GM11168 (cell line): ENCODE measurements around the gene FHIT.
"Not testable (repeated sequence)": the region's sequence is repeated elsewhere in the genome, so short reads cannot be mapped to it uniquely, and the experiment has no call there.

Experiments
- in situ Hi-C: fragments of 300-500 bp; cut with MboI; formaldehyde crosslinking; loops from one replicate; pipeline ENCODE4 v1.12.0; 2022; ENCODE audit warnings: low sequenced_read_pairs; ENCODE audit not compliant: unreplicated experiment

Gene FHIT

GRCh38 chr3:61068084-61068483, 183.2 kb downstream of the FHIT start:
- in situ Hi-C loops, result no loop called here

DNA sequence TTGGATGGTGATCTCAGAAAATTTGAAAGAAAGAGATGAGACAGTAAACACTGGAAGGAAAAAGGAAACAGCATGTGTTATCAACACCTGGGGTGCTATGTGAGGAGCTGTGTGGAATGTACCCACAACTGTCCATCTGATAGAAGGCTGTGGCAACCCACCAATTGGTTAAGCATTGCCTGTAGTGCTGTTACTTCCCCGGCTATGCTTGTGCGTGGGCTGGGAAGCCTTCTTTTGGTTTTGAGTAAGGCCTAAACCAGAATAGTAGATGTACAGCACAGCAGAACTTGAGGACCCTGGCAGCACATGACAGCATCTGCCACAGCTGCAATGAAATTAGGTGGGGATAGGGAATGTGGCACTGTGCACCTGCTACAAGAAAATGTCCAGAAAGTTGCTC, 184.5 kb downstream of the FHIT start:
- in situ Hi-C loops, result no loop called here

DNA sequence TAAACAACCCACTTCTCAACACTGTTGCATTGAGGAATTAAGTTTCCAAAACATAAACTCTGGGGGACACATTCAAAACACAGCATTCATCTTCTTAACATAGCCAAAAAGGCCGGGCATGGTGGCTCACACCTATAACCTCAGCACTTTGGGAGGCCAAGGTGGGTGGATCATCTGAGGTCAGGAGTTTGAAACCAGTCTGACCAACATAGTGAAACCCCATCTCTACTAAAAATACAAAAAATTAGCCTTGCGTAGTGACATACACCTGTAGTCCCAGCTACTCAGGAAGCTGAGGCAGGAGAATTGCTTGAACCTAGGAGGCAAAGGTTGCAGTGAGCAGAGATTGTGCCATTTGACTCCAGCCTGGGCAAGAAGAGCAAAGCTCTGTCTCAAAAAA, 185.0 kb downstream of the FHIT start:
- in situ Hi-C loops, result not testable (repeated sequence)

DNA sequence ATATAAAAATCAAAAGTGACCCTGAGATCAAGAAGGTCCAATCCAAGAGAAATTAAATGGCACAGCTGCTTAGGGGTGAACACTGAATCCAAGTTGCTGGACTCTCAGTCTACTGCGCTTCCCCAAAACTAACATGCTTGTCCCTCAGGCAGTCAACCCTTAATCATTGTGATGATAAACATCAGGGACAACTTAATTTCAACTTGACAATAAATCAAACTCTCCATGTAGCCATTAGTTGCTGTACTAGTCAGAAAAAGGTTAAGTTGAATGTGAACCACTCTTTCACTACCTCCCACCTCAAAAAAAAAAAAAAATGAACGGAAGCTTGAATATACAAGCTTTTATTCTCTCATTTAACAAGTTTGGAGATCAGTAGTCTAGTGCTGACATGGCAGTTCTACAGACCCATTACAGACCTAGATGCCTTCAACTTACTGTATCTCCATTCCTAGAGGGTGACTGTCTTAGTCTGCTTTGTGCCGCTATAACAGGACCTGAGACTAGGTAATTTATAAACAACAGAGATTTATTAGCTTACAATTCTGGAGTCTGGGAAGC, 185.7 kb downstream of the FHIT start:
- in situ Hi-C loops, result no loop called here

DNA sequence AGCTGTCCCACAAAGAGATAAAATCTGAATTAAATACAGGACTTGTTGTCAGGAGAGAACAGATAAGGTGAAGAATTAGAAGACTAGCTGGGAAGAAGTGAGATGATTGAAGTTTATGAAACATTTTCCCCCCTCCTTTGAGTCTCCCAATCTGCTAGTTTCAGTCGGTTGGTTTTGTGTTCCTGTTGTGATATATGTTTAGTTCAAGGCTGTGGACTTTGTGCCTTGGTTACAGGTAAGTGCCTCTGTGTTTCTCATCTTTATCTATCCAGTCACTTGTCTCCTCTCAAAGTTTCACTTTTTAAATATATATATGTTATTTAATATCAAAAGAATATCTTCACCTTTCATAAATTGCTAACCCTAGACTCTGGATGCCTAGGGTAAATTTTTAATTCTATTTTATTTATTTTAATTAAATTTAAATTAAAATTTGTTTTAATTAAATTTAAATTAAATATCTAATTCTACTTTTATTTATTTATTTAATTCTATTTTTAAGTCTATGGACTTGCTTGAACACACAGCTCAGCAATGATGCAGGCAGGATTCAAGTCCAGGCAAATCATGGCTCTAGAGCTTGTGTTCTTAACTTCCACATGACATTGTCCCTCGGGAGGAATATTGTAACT, 190.0 kb downstream of the FHIT start:
- in situ Hi-C loops, result no loop called here

DNA sequence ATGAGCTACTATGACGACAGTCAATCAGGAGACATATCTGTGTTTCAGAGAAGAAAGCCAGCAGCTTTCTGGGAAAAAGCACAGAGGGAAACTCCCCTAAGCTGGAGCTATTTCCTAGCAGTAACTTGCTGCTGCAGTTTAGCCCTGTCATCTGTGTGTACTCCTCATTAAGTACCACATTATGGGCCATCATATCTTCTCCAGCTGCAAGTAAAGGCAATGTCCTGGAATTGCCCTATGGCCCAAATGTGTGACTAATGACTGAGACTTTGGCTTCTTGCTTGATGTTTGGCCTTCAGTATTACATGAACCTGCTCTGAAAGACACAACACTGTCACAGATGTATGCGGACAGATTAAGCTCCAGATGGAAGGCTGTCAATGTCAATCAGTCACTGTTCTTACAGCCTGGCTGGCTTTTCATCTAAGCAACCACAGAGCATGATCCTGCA, 190.8 kb downstream of the FHIT start:
- in situ Hi-C loops, result no loop called here

GRCh38 chr3:61058836-61059235, 192.4 kb downstream of the FHIT start:
- in situ Hi-C loops, result no loop called here

DNA sequence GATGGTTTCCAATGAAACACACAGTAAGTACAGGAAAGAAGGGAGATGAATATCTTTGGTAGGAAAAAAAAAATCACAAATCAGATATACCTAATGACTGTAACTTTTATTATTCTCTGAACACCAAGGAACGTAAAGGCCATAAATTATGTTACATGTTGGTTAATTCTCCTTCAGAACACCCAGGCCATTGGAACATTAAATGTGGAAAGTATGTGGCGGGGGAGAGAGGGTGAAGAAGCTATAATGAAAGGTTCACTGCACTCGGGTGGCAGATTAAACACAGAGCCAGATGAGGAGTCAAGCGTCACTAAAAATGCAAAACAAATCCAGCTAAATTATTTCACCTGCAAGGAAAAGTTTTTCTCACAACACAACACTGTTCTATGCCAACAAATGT, 193.8 kb downstream of the FHIT start:
- in situ Hi-C loops, result no loop called here

DNA sequence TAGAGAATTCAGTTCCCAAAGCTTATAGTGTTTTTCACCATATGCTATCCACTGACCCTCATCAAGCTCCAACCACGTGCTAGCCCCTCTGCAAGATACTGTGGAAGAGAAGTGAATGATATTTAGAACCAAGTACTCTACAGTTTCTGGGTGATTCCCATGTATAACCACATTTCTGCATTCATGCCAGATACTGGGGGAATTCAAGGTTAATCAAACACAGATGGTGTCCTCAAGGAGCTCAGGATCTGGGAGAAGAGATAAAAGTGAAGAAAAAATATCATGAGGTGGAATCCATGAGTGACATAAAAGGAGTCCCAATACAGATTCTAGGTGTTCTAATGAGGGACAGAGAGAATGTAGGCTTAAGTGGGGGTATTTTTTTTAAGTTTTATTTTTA, 195.8 kb downstream of the FHIT start:
- in situ Hi-C loops, result no loop called here

DNA sequence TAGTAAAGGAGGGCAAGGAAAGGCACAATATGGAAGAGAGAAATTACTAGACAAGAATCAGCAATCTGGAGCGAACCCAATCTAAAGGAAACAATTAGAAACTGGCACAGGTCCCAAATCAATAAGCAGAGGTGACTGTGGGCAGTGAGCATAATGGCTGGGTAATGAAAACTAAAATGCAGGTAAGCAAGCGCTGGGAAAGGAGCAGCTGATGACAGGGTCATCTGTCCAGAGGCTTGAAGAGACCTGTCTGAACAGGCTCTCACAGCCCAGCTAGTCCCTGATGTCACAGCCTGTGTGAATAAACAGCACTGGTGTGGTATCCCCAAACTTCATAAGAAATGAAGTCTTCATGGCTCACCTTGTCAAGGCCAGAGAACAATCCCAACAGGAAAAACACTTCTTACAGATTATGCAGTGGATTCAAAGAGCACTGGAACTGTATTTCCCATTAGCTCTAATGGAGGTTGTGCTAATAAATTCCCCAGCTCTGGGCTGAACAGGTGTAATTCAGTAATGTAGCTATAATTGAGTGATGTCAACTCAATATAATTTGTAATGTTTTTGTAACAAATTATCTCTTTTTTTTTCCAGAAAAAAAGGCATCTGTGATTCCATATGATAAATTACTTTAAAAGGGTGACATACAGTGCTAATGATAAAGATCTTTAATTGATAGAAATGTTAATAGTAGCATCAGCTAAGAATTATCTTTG, 197.3 kb downstream of the FHIT start:
- in situ Hi-C loops, result no loop called here

DNA sequence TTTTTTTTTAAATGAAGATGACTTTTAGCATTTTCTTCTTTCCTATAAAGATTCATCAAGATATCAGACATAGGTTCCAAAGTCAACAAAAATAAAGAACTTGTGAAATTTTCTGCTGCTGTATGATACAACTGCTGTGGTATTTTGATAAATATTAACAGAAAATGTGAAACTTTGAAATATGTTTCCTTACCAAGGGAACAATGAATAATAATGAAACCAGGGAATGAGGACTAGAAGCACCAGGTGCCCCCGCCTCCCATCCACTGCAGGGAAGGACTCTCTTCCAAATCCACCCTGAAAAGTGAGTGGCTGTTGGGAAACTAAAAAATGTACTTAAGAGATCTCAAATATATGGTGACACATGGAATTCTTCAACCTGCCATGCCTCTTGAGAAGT, 198.4 kb downstream of the FHIT start:
- in situ Hi-C loops, result no loop called here

DNA sequence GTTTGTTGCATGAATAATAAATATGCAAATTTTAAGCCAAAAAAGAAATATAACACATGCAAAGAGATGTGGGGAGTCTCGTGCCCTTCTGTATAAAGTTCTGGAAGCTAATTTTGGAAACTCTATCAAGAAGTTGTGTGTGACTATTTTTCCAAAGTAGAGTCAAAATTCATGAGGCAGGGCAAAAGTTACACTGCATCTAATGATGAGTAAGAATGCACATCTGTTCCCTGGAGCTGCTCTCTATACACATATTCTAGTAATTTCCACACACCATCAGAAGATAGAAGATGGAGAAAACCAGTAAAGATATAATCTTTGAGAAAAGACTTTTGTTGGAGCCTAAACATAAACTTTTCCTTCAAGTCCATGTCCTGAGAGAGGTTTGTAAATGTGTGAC, 199.6 kb downstream of the FHIT start:
- in situ Hi-C loops, result no loop called here

DNA sequence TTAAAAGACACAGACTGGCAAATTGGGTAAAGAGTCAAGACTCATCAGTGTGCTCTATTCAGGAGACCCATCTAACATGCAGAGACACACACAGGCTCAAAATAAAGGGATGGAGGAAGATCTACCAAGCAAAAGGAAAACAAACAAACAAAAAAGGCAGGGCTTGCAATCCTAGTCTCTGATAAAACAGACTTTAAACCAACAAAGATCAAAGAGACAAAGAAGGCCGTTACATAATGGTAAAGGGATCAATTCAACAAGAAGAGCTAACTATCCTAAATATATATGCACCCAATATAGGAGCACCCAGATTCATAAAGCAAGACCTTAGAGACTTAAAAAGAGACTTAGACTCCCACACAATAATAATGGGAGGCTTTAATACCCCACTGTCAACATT, 206.1 kb downstream of the FHIT start:
- in situ Hi-C loops, result not testable (repeated sequence)

DNA sequence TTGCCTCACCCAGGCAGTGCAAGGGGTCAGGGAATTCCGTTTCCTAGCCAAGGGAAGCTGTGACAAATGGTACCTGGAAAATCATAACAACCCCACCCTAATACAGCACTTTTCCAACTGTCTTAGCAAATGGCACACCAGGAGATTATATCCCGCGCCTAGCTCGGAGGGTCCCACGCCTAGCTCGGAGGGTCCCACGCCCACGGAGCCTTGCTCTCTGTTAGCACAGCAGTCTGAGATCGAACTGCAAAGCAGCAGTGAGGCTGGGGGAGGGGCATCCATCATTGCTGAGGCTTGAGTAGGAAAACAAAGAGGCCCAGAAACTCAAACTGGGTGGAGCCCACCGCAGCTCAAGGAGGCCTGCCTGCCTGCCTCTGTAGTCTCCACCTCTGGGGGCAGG, 208.1 kb downstream of the FHIT start:
- in situ Hi-C loops, result no loop called here

DNA sequence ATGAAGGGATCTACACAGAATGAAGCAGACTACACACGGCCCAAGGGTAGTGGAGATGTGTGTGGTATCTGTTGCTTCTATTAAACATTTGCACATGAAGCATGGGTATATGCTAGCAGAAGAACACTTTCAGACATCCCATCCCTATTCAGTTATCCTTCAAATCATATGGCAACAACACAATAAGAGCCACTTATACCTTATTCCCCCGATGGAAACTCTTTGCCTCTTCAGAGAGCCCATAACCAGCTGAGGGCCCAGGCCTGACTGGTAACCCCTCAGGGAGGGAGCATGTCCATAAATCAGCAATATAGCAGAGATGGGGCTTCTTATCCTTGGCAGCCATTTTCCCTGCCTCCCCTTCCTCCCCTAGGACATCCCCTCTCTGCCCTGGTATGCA, 210.6 kb downstream of the FHIT start:
- in situ Hi-C loops, result no loop called here

DNA sequence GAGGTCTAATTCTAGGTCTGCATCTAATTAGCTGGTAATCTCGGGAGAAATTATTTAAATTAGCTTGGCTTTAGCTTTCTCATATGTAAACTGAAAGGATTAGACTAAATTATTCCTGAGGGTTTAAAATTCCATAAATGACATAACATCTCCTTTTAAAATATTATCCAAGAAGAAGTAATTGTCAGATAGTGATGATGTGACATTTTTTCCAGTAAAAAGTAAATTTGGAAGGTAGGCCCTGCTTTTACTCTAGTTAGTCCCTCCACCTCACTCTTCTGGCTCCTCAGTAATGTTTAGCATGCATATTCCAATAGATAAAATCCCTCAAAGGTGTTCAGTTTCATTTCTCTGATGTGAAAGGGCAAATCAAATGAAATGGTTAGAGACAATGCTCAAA, 215.7 kb downstream of the FHIT start:
- in situ Hi-C loops, result no loop called here

- in situ Hi-C loops, result no loop called here
These were observed 218.3 kb downstream of the FHIT start for GRCh38 chr3:61032991-61033390.

DNA sequence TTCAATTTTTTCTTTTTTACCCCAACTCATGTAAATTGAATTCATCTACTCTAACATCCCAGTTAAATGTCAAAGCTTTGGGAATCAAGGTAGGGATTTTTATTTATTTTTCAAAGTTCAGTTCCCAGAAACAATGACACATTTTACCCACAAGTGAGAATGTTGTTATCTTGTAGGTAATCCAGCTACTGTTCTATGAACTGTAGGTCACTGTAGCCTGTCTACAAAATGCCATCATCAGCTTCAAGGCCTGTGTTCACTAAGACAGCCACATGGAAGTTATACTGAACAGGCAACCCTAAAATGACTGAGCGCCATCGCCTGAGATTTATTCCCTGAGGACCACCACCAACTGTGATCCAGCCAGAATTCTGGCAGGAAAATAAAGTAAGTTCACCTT, 219.7 kb downstream of the FHIT start:
- in situ Hi-C loops, result no loop called here

GRCh38 chr3:61030469-61031035, 220.7 kb downstream of the FHIT start:
- in situ Hi-C loops, result no loop called here

DNA sequence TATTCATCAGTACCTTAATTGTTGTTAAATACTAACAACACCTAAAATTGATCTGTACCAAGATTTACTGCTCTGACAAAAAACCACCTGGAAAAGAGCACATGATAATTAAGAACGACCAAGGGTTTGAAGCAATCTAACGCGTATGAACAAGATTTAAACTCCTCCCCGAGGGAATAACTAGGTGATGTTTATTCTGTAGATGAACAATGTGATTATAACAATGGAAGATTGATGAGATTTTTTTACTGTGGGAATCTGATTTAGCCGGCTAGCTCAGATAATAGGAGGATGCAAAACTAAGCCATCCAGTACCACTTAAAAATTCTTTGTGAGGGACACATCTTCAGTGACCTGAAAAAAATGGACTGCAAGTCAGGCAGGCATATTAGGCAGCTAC, 222.1 kb downstream of the FHIT start:
- in situ Hi-C loops, result no loop called here

DNA sequence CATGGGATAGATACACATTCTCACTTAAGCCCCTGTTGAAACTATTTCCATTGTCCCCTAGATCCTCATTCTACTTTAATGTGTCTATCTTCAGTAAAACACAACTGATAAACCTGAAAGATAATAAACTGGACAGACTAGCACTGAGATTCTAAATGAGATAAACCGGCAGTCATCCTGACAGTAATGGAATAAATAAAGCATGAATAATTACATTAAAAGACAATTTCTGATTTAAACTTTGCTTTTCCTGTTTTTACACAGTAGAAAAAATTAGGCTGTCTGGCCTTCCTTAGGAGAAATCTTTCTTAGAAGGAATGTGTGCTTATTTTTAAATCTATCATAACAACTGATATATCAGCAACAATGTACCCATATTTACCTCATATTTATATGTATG, 232.4 kb downstream of the FHIT start:
- in situ Hi-C loops, result no loop called here

DNA sequence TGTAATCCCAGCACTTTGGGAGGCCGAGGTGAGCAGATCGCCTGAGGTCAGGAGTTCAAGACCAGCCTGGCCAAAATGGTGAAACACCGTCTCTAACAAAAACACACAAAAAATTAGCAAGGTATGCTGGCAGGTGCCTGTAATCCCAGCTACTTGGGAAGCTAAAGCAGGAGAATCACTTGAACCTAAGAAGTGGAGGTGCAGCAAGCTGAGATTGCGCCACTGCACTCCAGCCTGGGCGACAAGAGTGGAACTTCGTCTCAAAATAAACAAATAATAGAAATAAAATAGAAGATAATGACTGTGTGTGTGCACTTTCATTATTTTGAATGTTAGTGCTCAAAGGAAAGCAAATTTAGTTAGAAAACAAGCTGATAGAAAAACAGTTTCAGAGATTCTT, 234.2 kb downstream of the FHIT start:
- in situ Hi-C loops, result not testable (repeated sequence)
